Measurements from ENCODE around the gene MTMR1. TPM values are rescaled to one million over a fixed set of nuclear protein-coding genes. Genes with fewer than 3 reads are reported as not detected.

MTMR1 gene
- total RNA-seq, 4 donors from 2014 or later, result 15.0 to 27.7 (median 22.1) TPM

DNA sequence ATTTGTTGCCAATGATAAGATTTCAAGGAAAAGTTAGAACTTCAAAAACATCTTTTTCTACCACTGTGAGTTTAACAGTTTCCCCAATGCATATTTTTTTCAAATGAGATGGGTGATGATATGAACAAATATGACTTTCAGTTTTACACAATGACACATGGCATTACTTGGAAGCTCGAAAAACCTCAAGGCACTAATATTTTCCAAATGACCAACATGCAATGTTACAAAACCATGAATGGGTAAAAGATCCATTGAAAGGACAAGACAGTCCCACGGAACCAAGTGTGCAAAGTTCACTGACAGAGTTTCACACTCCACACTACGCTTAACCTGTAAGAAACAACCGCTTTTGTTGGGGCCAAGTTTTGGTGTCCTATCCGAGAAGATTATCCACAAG, 120.7 kb downstream of the MTMR1 start:
- 84% methylated on average over 4 of the region's 5 CpGs for WGBS
- H3K27me3 ChIP-seq, result no peaks in the 10 kb centered on the region
- H3K36me3 ChIP-seq, result no peaks in the 10 kb centered on the region
- H3K9me3 ChIP-seq, result no peaks in the 10 kb centered on the region
- intact Hi-C loops (cut with DNase I), result no loop called here
- DNase-seq (ENCODE audit: extremely low spot score), result no peak
- H3K4me3 ChIP-seq, result no peak overlapping the region
- H3K4me1 ChIP-seq, result no peaks in the 10 kb centered on the region
- TF ChIP-seq POLR2AphosphoS5 (IDR thresholded peaks at IDR 0.05) (no peak), EP300 (IDR thresholded peaks at IDR 0.05) (no peak)
- TF ChIP-seq, protein P1, sequence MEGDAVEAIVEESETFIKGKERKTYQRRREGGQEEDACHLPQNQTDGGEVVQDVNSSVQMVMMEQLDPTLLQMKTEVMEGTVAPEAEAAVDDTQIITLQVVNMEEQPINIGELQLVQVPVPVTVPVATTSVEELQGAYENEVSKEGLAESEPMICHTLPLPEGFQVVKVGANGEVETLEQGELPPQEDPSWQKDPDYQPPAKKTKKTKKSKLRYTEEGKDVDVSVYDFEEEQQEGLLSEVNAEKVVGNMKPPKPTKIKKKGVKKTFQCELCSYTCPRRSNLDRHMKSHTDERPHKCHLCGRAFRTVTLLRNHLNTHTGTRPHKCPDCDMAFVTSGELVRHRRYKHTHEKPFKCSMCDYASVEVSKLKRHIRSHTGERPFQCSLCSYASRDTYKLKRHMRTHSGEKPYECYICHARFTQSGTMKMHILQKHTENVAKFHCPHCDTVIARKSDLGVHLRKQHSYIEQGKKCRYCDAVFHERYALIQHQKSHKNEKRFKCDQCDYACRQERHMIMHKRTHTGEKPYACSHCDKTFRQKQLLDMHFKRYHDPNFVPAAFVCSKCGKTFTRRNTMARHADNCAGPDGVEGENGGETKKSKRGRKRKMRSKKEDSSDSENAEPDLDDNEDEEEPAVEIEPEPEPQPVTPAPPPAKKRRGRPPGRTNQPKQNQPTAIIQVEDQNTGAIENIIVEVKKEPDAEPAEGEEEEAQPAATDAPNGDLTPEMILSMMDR (IDR thresholded peaks at IDR 0.05), result no peak
- H3K27ac ChIP-seq (replicated peaks in 1 of 4), result no peak overlapping the region

Other genes starting within 250 kb of the MTMR1 start
- gene MTM1, start 124.8 kb upstream of the MTMR1 start, total RNA-seq, result 10 to 100 TPM in 3 of 4 donors, 1 to 10 TPM in 1; 7.9 to 15.5 (median 11.4) TPM
- gene CD99L2, start 205.3 kb downstream of the MTMR1 start, total RNA-seq, result 10 to 100 TPM; 61.0 to 91.5 (median 70.1) TPM

All from esophagus muscularis mucosa (tissue), 4 donors.